ENCODE results near the gene SSBP1.
"Not testable (repeated sequence)": the region's sequence is repeated elsewhere in the genome, so short reads cannot be mapped to it uniquely, and the experiment has no call there.

- not testable (repeated sequence) for TF ChIP-seq EP300 (IDR thresholded peaks at IDR 0.05); CTCF (IDR thresholded peaks at IDR 0.05); POLR2A (IDR thresholded peaks at IDR 0.05; ENCODE audit: low read depth)
These were observed 32.0 kb downstream of the SSBP1 start for GRCh38 chr7:141770083-141770583.

Data from esophagus muscularis mucosa (tissue), 4 donors.